HCT116 (cell line): ENCODE measurements around the gene CFAP97D1.

ENCODE experiments used
- CTCF ChIP-seq, 3 experiments: fragments of 200-600 bp in 1 of 3; sonication (generic) in 1 of 3; IDR thresholded peaks in 2 of 3; conservative IDR thresholded peaks in 1 of 3; 2 replicates each; pipeline ENCODE4 v1.5.1; 2012 to 2017; ENCODE audit warnings: low read depth in 2 of 3, low read length in 2 of 3, antibody characterized with exemption in 1 of 3, borderline replicate concordance in 1 of 3, control low read depth in 1 of 3, mild to moderate bottlenecking in 1 of 3, mixed read lengths in 1 of 3, mixed run types in 1 of 3, moderate library complexity in 1 of 3; ENCODE audit not compliant: insufficient read depth in 1 of 3
- EZH2 ChIP-seq: fragments of 200-600 bp; sonication (generic); IDR thresholded peaks from 2 replicates; pipeline ENCODE4 v1.6.1; 2017; ENCODE audit warnings: antibody characterized with exemption, mixed run types
- EZH2phosphoT487 ChIP-seq: fragments of 200-600 bp; IDR thresholded peaks from 2 replicates; pipeline ENCODE4 v1.6.1; 2018; ENCODE audit warnings: antibody characterized with exemption, borderline replicate concordance
- JUND ChIP-seq: IDR thresholded peaks from 2 replicates; pipeline ENCODE4 v1.6.1; 2012
- POLR2A ChIP-seq: IDR thresholded peaks from 2 replicates; pipeline ENCODE4 v1.7.0; 2011; ENCODE audit warnings: borderline replicate concordance; ENCODE audit not compliant: insufficient read depth, insufficient read length; ENCODE audit errors: extremely low read depth
- POLR2AphosphoS5 ChIP-seq: IDR thresholded peaks from 2 replicates; pipeline ENCODE4 v1.6.1; 2011; ENCODE audit warnings: mild to moderate bottlenecking, low read depth, low read length, moderate library complexity
- REST ChIP-seq: IDR thresholded peaks from 2 replicates; pipeline ENCODE4 v1.6.1; 2012; ENCODE audit warnings: low read depth

- TF ChIP-seq CTCF (IDR thresholded peaks at IDR 0.05 in 2 of 3, conservative IDR thresholded peaks at IDR 0.05 in 1 of 3; ENCODE audit: borderline replicate concordance in 1 of 3, insufficient read depth in 1 of 3, low read depth in 2 of 3, low read length in 2 of 3) = no peak
- no peak for TF ChIP-seq POLR2A
- TF ChIP-seq JUND = no peak
- TF ChIP-seq EZH2phosphoT487 = no peak
- no peak for TF ChIP-seq REST
- no peak for TF ChIP-seq POLR2AphosphoS5
- TF ChIP-seq EZH2 = no peak
Observed at GRCh38 chr17:43818966-43819365, 38.7 kb downstream of the CFAP97D1 start.
